Measurements from ENCODE around the gene HDC.

GRCh38 chr15:50250760-50251394, 14.6 kb downstream of the HDC start:
- no peak for TF ChIP-seq CTCF (IDR thresholded peaks at IDR 0.05; ENCODE audit: poor library complexity)
- TF ChIP-seq EZH2 (IDR thresholded peaks at IDR 0.05; ENCODE audit: borderline replicate concordance), result no peak
- TF ChIP-seq EZH2phosphoT487 (IDR thresholded peaks at IDR 0.05; ENCODE audit: low read depth, severe bottlenecking, unreplicated experiment), result no peak

Measured in hepatocyte (in vitro differentiated cells).